Keratinocyte (primary cell): ENCODE results near the gene ADGRB2.

Experiments
- EZH2 ChIP-seq: IDR thresholded peaks from one replicate; pipeline ENCODE4 v1.6.1; 2012; ENCODE audit warnings: inconsistent platforms, mild to moderate bottlenecking, low read length, moderate library complexity
- TF ChIP-seq, protein P1 (sequence below), 3 experiments: IDR thresholded peaks in 1 of 3; conservative IDR thresholded peaks in 1 of 3; optimal IDR thresholded peaks in 1 of 3; 2 replicates in 2 of 3; 3 replicates in 1 of 3; pipeline versions ENCODE3 to v1.5.1; 2011; ENCODE audit warnings: low read length in 3 of 3, mild to moderate bottlenecking in 3 of 3, moderate library complexity in 2 of 3, control low read depth in 1 of 3, inconsistent platforms in 1 of 3; ENCODE audit not compliant: insufficient read depth in 2 of 3; ENCODE audit errors: extremely low read depth in 1 of 3

DNA sequence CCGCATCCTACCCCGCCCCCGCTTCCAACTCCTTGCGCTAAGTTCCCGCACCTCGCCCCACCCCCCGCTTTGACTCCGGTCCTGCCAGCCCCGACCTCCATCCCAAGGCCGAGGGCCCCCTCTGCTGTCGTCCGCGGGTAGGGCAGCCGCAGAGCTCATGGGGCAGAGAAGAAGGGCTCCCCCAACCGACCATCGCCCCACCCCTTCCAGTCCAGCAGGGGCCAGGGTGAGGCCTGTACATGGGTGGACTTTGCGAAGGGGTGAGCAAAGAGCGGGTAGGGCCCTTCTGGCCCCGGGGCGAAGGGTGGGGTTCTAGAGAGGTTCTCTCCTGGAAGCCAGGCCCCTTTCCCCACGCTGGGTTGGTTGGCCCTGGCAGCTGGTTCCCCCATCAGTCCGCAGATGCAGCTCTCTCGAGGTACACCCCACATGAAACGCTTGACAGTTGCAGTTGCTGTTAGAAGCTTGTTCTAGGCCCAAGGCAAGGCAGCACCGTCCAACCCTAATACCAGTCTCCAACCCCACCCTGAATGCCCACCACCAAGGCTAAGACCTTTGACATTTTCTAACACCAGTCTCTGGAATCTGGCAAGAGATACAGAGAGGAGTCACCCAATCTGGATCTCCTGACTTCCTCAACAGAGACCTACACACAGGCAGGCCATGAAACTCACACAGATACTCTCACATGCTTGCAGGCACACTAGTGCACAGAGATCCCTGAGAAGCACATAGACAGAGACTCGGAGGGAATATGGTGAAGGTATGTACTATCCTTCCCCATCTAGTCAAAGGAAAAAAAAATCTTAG, 25.3 kb upstream of the ADGRB2 start:
- TF ChIP-seq, protein P1, sequence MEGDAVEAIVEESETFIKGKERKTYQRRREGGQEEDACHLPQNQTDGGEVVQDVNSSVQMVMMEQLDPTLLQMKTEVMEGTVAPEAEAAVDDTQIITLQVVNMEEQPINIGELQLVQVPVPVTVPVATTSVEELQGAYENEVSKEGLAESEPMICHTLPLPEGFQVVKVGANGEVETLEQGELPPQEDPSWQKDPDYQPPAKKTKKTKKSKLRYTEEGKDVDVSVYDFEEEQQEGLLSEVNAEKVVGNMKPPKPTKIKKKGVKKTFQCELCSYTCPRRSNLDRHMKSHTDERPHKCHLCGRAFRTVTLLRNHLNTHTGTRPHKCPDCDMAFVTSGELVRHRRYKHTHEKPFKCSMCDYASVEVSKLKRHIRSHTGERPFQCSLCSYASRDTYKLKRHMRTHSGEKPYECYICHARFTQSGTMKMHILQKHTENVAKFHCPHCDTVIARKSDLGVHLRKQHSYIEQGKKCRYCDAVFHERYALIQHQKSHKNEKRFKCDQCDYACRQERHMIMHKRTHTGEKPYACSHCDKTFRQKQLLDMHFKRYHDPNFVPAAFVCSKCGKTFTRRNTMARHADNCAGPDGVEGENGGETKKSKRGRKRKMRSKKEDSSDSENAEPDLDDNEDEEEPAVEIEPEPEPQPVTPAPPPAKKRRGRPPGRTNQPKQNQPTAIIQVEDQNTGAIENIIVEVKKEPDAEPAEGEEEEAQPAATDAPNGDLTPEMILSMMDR (optimal IDR thresholded peaks at IDR 0.05 in 1 of 3, IDR thresholded peaks at IDR 0.05 in 1 of 3, conservative IDR thresholded peaks at IDR 0.05 in 1 of 3; ENCODE audit: extremely low read depth in 1 of 3, insufficient read depth in 2 of 3, low read length in 3 of 3): peak; percentile 70 to 99 (median 95)
- no peak for TF ChIP-seq EZH2
